DMS79 treated with DMSO at 0.1 percent for 48 hours (cell line): Measurements from ENCODE around the gene PDE5A.
"Not testable (repeated sequence)": the region's sequence is repeated elsewhere in the genome, so short reads cannot be mapped to it uniquely, and the experiment has no call there.

Experiments used
- DNase-seq: peaks from one replicate; lab custom pipeline; 2025; lab: John Stamatoyannopoulos, UW

PDE5A gene

DNA sequence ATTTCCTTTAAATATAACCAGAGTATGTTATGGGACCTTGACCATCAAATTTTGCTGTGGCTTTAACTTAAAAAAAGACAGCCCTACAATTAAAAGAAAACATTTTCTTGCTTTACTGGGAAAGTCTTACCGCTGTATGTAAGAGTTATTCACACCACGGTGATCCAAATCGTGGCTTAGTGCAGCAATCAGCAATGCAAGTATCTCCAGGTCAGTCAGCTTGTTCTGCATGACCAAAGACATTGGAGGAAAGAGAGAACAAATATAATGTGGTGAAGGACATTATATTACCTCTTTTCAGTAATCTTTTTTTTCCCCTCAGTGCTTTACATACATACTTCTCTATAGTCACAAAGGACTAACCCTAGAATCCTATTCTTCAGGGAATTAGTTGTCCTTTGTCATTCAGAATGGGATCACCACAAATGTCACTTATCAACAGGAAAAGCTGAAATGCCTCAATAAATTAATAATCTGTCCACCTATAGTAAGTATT is 109.6 kb downstream of the PDE5A start:
- no peak for DNase-seq

DNA sequence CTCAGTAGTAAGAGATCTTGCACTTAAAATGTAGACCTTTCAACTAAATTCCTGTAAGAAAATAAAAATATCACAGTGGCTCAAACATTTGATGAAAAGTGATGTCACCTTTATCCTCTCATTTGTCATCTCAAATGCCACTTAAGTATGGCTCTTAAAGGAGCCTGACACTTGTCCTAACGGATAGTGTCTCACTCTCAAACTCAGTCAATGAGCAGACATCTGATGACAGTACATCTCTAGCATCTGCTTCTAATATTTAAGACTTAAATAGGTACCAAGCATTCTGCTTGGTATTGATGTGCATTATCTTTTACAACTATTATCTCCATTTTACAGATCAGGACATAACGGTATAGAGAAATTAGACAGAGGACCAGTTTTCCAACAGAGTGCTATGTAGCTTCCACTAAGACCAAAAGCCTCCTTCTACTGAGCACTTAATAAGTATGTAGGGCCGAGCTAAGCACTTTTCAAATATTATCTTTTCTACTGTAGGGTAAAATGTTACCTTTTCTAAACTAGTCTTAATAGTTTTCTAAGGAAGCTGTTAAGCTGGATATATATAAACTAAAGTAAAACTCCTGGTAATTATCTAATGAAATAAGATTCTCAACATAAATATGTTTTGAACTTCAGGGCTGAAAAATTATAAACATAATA is 110.2 kb downstream of the PDE5A start:
- DNase-seq = no peak

DNA sequence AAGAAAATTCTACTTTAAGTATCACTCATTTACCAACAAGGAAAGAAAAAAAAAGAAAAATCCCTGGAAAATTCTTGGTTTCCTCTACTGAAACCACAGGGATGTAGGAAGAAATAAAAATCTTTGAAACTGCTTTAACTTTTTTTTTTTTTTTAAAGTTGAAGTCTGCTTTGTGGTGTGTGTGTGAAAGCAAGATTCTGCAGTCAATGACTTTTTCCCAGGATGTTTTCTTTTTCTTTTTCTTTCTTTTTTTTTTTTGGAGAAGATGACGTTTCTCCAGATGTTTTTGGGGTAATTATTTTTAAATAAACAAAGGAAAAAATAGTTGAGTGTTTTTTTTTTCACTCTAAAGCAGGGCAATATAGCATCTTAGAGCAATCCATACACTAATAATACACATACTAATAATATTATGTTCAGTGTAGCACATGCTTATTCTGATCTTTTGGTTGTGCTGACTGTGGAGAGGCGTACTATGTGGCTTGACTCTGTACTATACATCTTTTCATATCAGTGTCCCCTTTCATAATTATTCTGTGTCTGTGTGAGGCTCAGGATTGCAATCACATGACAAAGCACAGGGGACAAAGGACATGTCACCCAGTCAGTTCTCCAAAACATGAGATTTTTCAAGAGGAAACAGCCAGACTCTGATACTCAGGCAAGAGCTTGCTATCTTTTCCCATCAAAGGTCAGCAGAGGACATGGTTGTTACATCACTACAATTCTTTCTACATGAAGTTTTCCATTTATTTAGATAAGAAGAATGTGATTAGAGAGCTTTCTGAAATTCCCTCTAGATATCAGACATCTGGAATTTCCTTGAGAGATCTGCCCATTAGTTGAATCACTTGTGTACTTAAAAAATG is 111.0 kb downstream of the PDE5A start:
- no peak for DNase-seq

DNA sequence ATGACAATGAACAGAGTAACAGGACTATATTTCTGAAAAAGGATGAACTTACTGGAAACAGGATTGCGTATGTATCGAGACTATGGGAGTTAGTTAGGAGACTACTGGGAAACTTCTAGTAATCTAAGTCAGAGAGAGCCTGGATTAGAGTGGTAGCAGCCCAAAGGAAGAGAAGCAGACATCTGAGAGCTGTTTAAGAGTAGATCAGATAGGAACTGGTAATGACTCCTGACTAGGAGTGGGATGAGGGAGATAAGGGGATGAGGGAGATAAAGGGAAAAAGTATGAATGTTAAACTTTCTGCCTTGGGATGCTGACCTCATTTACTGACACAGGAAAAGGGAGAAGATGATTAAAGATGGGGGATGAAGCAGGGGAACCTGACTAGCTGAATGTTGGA is 116.2 kb downstream of the PDE5A start:
- no peak for DNase-seq

DNA sequence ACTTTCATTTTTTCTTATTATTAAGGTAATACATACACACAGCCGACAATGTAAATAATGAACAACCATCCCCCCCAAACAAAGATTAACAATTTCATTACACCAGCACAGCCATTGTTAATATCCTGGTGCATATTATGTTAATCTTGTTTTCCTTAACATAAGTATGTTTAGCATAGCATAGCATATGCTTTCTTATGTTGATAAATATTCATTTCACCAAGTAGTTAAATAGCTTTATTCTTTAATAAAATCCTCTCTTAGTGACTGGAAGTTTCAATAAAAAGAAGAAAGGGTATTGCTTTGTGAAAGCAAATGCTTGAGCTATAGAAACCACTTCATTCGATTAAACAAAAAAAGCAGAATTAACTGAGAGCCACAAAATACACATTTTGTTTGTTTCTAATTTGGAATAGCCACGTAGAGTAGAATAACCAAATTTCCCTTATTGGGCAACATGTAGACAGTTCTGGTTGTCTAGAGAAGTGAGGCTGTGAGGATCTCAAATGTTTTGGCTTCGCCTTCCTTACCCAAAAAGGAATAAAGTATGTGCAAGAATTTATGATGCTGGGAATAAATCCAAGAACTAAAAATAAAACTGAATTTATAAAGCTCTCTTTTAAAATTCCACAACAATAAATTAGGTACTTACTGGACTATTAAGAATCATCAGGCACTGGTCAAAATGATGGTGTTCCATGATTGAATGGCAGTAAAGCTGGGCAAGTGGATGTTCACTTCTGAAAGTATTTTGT is 118.0 kb downstream of the PDE5A start:
- no peak for DNase-seq

DNA sequence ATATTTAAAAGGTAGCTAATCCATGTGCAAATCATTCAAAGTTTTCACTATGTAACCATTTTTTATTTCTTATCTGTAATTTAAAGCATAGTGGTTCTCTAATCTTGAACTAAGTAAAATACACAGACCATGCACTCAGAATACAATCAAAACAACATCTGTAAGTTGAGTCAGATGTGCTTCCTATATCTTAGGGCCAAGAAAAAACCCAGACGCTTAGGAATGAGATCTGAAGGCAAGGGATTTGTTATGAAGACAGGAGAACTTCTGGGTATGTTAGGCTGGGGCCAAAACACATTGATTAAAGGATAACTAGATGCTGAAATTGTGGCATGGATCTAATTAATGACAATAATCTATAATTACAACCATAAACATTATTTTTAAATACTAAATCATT is 120.3 kb downstream of the PDE5A start:
- no peak for DNase-seq

DNA sequence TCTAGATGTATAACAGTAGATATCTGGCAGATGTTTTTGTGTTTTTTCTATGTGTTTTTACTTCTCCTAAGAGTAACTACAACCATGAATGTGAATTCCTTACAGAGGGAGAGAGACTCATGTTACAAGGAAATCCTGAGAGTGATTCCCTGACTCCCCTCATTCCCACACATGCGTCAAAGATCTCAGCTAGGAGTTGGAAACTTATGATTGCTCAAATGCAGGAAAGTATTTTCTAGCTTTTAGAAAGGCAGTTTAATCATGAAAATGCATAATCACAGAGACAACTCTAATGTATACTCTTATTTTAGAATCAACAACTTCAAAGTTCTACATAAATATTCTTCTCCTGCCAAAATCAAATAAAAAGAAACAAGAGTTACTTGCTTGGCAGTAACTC is 121.8 kb downstream of the PDE5A start:
- no peak for DNase-seq

DNA sequence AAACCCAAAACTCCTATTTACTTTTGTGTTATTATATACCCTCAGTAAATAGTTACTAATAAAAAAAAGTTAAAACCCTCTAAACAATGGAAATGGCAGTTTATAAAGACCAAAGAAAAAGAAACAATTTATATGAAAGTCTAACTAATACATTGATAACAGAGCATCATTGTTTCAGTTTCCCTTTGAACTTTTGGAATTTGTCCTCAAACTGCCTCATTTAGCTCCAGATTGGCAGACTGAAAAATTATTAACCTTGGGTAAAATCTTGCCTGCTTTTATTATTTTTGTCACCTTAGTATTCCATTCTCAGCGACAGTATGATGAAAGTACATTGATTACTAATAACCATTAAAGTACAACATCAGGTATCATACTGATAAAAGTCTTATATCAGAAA is 124.0 kb downstream of the PDE5A start:
- no peak for DNase-seq

DNA sequence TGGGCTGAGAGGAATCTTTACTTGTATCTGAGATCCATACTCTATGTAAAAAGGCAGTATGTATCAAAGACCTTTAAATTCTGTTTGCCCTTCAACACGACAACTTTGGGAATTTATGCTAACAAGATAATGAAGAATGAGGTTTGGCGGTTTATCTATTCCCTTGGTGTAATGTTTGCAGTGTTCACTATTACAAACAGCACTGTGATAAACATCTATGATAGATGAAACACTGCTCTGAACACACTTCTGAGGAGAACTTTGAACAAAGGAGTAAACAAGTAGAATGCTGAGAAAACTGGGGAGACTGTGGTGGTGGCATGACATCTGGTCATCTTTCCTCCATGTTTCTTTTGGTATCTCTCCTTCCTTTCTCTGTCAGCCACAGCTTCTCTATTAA is 126.9 kb downstream of the PDE5A start:
- DNase-seq = no peak

DNA sequence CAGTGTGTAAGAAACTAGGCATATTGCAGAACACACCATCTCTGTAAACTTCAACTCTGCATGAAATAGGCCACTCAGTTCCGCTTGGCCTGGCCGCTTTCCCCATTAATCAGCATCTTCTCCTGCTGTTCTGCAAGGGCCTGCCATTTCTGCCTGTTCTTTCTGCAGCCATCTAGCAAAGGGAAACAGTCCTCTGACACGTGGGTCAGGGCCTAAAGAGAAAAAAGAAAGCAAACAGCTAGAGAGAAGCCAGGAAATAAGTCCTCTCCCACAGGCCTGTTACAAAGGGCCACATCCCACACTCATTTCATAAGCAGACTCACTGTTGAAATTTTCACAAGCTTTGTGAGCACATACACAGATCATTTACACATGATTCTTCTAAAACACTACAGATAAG is 130.1 kb downstream of the PDE5A start:
- DNase-seq = peak; percentile 79

DNA sequence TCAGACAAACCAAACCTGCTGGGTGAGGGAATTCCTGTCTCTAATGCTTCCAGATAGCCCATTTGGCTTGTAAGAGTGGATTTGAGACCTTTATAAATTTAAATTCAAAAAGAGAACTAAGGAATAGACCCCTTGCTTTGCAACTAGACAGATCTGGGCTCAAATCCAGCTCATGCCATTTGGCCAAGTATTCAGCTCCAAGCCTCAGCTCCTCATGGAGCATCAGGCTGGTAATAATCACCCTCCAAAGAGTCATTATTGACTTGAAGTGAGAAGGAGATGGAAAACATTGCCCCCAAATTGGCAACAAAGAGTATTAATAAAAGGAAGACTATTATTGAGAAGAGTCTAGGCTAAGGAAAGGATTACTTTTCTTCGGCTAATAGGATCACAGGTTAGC is 134.7 kb downstream of the PDE5A start:
- no peak for DNase-seq

DNA sequence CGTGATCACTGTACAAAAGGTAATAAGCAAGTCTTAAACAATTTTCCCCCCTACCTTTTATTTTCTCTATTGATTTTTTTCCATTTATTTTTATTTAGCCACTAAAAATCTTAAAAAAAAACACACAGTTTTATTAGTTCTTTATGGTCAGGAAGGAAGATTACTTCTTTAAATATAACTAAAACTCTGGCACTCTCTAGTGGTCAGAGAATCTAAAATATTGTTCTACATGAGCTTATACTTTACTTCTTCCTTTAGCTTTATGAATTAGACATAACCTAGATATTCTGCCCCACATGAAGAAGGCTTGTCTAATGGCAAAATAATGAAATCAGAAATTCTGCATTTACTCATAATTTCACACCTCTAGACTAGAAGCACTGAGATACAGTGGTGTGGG is 135.2 kb downstream of the PDE5A start:
- no peak for DNase-seq

DNA sequence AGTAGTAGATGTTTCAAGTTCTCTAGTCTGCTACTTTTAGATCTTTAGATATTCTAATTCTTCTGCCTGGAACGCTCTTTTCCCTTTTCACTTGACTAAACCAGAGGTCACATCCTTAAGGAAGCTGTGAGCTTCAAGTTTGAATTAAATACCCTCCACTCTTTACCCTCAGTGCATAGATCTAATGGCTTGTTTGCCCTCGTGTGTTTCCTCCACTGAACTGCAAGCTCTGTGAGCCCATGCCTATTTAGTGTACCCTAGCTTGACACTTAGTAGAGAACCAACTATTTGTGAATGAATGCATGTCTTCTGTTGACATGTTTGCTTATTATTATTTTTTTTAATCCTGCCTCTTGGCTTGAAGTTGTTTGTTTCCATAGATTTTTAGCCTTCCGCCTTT is 138.3 kb downstream of the PDE5A start:
- no peak for DNase-seq

DNA sequence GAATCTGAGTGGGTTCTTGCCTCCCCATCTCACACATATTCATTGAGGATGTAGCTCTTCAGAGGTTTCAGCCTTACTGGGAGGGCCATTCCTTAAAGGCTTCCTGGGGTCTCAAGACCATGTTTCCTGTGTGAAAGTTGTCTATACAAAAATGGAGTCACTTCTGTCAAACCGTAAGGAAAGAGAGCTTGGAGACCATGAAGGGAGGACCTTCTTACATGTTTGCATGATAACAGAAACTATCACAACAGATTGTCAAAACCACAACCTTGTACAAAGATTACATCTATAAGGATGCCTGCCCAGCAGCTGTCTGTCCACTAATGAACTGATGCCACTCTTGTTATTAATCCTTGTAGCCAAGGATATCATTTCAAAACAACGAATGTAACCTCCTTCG is 139.3 kb downstream of the PDE5A start:
- no peak for DNase-seq

DNA sequence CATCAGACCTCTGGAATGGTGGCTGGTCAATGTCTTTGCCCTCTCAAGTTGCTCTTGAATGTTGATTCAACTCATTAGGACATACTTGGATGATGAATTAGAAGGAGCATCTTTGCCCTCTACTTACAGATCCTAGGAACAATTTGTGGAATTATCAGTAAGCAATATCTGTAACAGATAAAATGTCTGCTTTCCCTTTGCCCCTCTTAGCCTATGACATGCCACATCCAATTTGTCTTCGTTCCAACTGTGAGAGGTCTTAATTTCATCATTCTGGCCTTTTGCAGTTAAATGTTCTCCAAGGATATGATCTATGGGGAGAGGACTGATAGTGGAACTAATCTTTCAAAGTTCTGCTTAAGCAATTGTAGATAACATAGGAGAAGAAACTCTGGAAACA is 148.3 kb downstream of the PDE5A start:
- DNase-seq = no peak

DNA sequence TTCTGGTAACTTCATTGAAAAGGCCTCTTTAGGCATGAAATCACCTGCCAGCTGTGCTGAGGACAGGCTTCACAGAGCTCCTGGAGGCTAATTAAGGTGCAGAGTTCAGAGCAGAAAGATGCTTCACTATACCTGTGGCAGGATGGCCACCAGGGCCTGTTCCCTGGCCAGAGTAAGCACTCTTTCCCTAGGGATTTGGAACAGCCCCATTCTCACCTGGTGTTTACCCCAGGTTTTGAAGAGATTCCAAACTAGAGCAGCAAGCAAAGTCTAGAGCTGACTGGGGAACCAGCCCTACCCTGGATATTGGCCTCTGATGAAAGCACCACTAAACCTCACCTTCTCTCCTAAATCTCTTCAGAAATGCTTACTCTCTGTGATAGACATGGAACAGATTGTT is 148.8 kb downstream of the PDE5A start:
- no peak for DNase-seq

DNA sequence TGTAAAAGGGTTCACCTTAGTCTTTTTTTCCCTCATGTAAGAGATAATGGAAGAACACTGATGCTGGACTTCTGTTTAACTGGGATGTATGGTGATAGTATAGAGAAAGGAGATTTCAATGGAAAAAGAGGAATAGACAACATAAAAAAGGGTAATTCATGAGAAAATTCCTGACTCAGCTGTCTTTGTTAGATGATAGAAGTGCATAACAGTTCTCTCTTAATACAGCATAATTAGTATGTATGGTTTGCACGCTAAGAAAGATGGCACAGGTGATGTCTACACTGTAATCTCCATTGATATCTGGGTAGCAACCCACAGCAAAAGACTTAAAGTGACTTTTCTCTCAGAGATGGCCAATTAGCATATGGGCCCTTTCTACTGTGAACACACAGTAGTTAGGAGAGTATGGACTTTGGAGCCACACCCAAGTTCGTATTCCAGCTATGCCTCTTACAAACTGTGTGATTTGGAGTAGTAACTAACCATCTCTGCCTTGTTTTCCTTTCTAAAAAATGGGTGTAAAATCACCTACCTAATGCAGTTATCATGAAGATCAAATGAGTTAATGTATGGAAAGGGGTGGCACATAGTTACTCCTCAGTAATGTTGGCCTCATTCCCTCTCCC is 149.3 kb downstream of the PDE5A start:
- no peak for DNase-seq

DNA sequence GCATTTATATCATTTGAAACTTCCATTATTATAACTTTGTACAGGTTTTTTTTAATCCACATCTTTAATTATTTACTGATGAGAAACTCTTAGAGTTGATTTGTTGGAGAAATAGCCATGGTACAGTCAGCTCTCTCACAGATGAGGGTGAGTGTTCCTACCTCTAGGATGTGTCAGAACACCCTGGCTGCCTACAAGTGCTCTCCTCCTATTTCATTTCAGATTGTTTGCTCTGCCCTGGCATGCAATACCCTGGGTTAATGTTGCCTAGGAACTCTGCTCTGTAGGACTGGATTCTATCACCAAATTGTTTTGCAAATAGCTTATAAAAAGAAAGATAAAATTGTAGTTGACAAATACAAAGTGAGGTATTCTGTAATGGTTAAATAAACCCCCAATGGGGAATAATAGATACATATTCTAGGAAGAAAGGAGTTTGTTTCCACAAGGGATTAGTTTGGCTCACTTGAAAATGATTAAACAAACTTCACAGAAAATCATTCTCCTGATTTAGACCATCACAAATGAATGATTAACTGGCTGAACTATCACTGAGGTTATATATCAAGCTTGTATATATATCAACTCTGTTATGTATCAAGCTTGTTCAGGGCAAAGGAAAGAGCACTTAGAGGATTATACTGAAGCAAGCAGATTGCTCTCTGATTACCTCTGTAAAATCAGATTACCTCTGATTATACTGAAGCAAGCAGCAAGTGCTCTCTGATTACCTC is 150.0 kb downstream of the PDE5A start:
- no peak for DNase-seq

DNA sequence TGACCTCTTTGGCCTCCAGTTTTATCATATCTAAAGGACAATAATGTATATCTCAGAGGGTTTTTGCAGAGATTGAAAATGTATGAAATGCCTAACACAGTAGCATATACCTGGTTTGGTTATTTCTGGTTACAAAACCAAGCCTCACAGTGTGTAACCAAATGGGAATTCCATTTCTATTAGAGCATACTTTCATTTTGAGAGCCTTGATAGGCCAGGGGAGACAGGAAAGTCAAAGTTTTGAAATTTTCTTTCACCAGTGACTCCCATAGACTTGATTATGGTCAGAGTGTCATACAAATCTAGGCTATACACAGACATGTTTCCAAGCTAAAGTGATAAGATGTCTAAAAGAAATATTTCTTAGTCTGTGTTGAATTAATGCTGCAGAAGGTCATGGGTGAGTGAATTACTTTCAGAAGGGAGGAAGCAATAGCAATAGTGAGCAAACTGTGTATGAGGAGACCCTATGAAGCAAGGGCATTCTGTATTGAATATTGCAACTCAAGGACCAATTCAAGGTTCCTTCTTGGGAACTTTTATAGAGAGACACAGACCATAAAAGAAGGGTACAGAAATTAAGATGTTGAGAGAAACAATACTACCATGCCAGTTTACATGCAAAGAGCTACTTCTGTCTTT is 151.1 kb downstream of the PDE5A start:
- DNase-seq = no peak

DNA sequence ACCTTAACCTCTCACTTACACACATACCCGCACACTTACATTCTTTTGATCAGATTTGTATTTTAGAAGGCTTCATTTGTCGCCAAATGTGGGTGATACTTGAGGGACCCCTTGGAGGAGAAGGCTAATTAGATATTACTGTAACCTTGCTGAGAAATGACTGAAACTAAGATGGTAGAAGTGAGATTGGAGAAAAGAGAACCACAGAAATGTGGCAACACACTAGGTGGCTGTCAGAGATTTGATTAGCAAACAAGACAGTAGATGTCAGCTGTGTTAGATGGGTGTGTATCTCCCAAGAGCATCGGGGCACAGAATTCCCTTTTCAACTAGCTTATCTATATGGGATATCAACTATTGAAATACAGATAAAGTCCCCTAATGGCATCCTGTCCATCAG is 157.3 kb downstream of the PDE5A start:
- no peak for DNase-seq

DNA sequence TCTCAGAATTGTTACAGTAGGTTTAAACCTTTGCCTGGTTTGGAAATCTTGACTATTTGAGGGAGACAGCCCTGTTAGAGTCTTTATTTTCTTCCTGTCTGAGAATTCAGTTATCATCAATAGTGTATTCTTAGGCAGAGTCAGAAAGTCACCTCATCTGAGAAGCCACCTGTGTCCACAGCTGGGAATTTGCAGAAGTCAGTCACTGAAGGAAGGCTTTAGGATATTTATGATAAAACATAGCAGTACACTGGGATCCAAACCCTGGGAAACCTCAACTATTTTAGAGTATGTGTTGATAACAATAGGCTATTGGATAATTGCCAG is 157.9 kb downstream of the PDE5A start:
- not testable (repeated sequence) for DNase-seq
